ENCODE measurements around the gene TSEN34. TPM values are rescaled to one million over a fixed set of nuclear protein-coding genes. Genes with fewer than 3 reads are reported as not detected.
A peak's percentile ranks its signal among the peaks of the same experiment; 100 is the strongest.

The TSEN34 gene
- total RNA-seq, 1 experiment from 2014 or later, result 122 TPM

DNA sequence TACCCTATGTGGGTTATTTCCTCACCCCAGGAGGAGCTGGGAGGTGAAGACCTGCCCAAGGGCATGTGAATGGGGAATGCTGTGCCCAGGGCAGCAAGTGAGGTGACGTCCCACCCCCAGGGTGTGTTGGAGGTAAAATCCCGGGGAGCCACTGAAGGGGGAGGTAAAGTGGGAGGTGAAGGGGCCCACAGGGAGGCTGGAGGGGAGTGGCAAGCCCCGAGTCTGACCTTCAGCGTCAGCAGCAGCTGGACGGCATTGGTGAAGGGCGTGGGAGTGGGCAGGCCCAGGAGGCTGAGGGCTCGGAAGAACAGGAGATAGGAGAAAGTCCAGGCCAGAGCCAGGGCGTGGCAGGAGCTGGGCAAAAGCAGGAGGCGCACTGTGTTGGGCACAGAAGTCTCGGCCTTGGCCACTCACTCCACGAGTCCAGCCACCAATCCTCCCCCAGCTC lies 4.2 kb upstream of the TSEN34 start:
- ATAC-seq, result no peak
- H3K9me3 ChIP-seq (ENCODE audit: low read length), result no peaks in the 10 kb centered on the region
- no peak overlapping the region for H3K9ac ChIP-seq (ENCODE audit: low read length)
- TF ChIP-seq EZH2 (IDR thresholded peaks at IDR 0.05; ENCODE audit: low read length, unreplicated experiment), result no peak
- no peak for TF ChIP-seq CTCF (conservative IDR thresholded peaks at IDR 0.05; ENCODE audit: low read depth, low read length)
- TF ChIP-seq EZH2phosphoT487 (IDR thresholded peaks at IDR 0.05; ENCODE audit: borderline replicate concordance, low read length), result no peak
- BruUV-seq (replicated peaks), result no TSS peak
- DNase-seq, result no peak
- H3K27me3 ChIP-seq (ENCODE audit: low read length), result no peaks in the 10 kb centered on the region
- H3K9me2 ChIP-seq (replicated peaks; ENCODE audit: low read length), result no peaks in the 10 kb centered on the region
- H3K36me3 ChIP-seq (ENCODE audit: low read depth, low read length), result peaks cover 24% of the 10 kb centered on the region; the same call in 1 of the 2 replicates
- peaks cover 12% of the 10 kb centered on the region for H3K4me1 ChIP-seq (ENCODE audit: insufficient read depth, low read length)
- no peak overlapping the region for H3K27ac ChIP-seq (ENCODE audit: low read length)
- no peaks in the 10 kb centered on the region for H3F3A ChIP-seq (ENCODE audit: low read length, unreplicated experiment)
- H4K20me1 ChIP-seq (ENCODE audit: low read length), result no peaks in the 10 kb centered on the region
- no peak overlapping the region for H2AFZ ChIP-seq (ENCODE audit: low read length)
- H3K4me3 ChIP-seq (ENCODE audit: low read length), result no peak overlapping the region
- no peak overlapping the region for H3K4me2 ChIP-seq (ENCODE audit: low read length)
- intact Hi-C loops (cut with micrococcal nuclease), result no loop called here
- POLR2A ChIA-PET (ENCODE audit: unreplicated experiment), result no interaction called here
- CTCF ChIA-PET, result no interaction called here
- peaks cover 34% of the 10 kb centered on the region for H3K79me2 ChIP-seq (ENCODE audit: low read length)

DNA sequence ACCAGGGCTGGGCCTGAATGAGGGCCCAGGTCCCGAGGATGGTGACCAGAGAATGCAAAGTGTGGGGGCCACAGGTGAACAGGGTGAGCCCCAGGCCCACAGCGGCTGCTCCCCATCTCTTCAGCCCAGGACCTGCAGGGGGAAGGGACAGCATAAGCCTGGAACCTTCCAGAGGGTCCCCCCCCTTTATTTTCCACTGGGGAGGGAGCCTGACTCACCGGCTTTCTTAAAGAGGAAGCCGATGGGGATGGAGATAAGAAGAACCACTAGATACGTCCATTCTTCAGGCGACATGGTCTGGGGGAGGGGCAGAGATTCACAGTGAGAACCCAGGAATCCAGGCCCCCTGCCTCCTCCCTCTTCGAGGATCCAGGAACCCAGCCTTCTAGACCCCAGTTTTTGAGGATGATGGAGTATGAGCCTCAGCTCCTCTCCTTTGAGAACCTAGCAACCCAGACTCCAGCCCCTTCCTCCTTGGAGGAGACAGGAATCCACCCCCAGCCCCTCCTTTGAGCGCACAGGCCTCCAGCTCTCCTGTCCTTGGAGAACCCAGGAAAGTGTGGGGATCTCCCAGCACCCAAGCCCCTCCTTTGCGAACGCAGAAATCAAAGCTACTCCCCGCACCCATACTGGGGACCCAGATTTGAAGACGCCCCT lies 2.8 kb upstream of the TSEN34 start:
- intact Hi-C loops (cut with micrococcal nuclease), result loop anchor here (2.0 kb wide), 1 partner anchor 16 kb away; the partner anchor contains the start of gene TMC4
- DNase-seq (peak; percentile 54), ATAC-seq (no peak)
- ChIA-PET POLR2A (ENCODE audit: unreplicated experiment) (interaction anchor here (0.6 to 2.8 kb wide), 3 partner anchors 11 to 321 kb away, joined by 3 to 22 read pairs (median 7); partner anchors contain the start of gene CNOT3), CTCF (interaction anchor here (0.8 to 1.6 kb wide), 3 partner anchors 13 to 52 kb away, joined by 3 to 11 read pairs (median 4); partner anchors contain the start of genes CNOT3 and TMC4)
- peaks cover 19% of the 10 kb centered on the region for H3K4me1 ChIP-seq (ENCODE audit: insufficient read depth, low read length)
- no peak for TF ChIP-seq CTCF (conservative IDR thresholded peaks at IDR 0.05; ENCODE audit: low read depth, low read length)
- TF ChIP-seq EZH2 (IDR thresholded peaks at IDR 0.05; ENCODE audit: low read length, unreplicated experiment), result no peak
- no peak for TF ChIP-seq EZH2phosphoT487 (IDR thresholded peaks at IDR 0.05; ENCODE audit: borderline replicate concordance, low read length)
- H3K27ac ChIP-seq (ENCODE audit: low read length), result no peak overlapping the region
- BruUV-seq (replicated peaks), result TSS peak; percentile 25
- no peaks in the 10 kb centered on the region for H3K9me2 ChIP-seq (replicated peaks; ENCODE audit: low read length)
- peak overlapping the region; percentile 74 for H3K4me3 ChIP-seq (ENCODE audit: low read length)
- H3F3A ChIP-seq (ENCODE audit: low read length, unreplicated experiment), result no peaks in the 10 kb centered on the region
- H3K79me2 ChIP-seq (ENCODE audit: low read length), result peaks cover 48% of the 10 kb centered on the region
- peak overlapping the region; percentile 91 for H3K9ac ChIP-seq (ENCODE audit: low read length)
- no peaks in the 10 kb centered on the region for H3K27me3 ChIP-seq (ENCODE audit: low read length)
- H4K20me1 ChIP-seq (ENCODE audit: low read length), result no peaks in the 10 kb centered on the region
- peak overlapping the region; percentile 98 for H3K4me2 ChIP-seq (ENCODE audit: low read length)
- no peaks in the 10 kb centered on the region for H3K9me3 ChIP-seq (ENCODE audit: low read length)
- peaks cover 24% of the 10 kb centered on the region; the same call in 1 of the 2 replicates for H3K36me3 ChIP-seq (ENCODE audit: low read depth, low read length)
- peak overlapping the region; percentile 93 for H2AFZ ChIP-seq (ENCODE audit: low read length)
